SK-N-MC (cell line): ENCODE results near the gene A1CF.

Experiments used
- EZH2 ChIP-seq: fragments of 200-600 bp; sonication (generic); IDR thresholded peaks from one replicate; pipeline ENCODE4 v1.6.1; 2017; ENCODE audit warnings: antibody characterized with exemption
- FOXP2 ChIP-seq: optimal IDR thresholded peaks from 2 replicates; pipeline ENCODE3; 2011; ENCODE audit warnings: mild to moderate bottlenecking, moderate library complexity; ENCODE audit not compliant: insufficient read depth; ENCODE audit errors: extremely low read length, control extremely low read depth
- POLR2AphosphoS5 ChIP-seq: IDR thresholded peaks from 2 replicates; pipeline ENCODE4 v1.6.1; 2012; ENCODE audit warnings: mild to moderate bottlenecking, low read depth, low read length, borderline replicate concordance

- TF ChIP-seq EZH2 (no peak), POLR2AphosphoS5 (no peak), FOXP2 (no peak)
Measured at GRCh38 chr10:50851884-50852671, 33.3 kb downstream of the A1CF start.
